ENCODE results near the gene ACKR2. TPM values are rescaled to one million over a fixed set of nuclear protein-coding genes. Genes with fewer than 3 reads are reported as not detected.

Gene ACKR2
- total RNA-seq, 1 donor from 2014 or later, result 0.43 TPM

DNA sequence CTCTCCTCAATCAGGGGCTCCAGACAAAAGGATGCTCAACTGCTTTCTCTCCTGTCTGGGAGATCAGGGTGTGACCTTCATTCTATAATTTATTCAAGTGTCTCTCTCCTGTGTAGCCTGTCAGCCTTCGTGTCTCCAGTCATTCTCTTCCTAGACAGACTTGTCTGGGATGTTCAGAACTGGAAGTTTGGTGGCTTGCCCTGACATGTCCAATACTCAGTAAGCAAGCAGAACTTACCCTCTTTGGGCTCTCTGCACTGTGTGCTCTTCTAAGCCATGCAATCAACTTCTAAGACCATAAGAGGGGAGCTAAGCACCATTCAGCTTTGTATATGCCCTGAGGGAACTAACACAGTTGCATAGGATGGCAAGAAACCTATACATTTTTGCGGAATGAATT is 14.1 kb downstream of the ACKR2 start:
- ATAC-seq (ENCODE audit: poor library complexity), result no peak
- DNase-seq, result no peak
- intact Hi-C loops (cut with DNase I), result no loop called here

- ATAC-seq (ENCODE audit: poor library complexity), result no peak
Observed at GRCh38 chr3:42826141-42826540, 16.9 kb downstream of the ACKR2 start.

GRCh38 chr3:42827023-42827422 is 17.8 kb downstream of the ACKR2 start:
- no peak for ATAC-seq (ENCODE audit: poor library complexity)
- DNase-seq, result no peak
- intact Hi-C loops (cut with DNase I), result no loop called here

More at GRCh38 chr3:42826141-42826540, 16.9 kb downstream of the ACKR2 start:
- no peak for DNase-seq
- intact Hi-C loops (cut with DNase I), result no loop called here

- intact Hi-C loops (cut with DNase I), result no loop called here
- DNase-seq (no peak), ATAC-seq (ENCODE audit: poor library complexity) (no peak)
Observed at GRCh38 chr3:42827654-42828053, 18.4 kb downstream of the ACKR2 start.

GRCh38 chr3:42829083-42829627 is 19.9 kb downstream of the ACKR2 start:
- no peak for ATAC-seq (ENCODE audit: poor library complexity)

GRCh38 chr3:42829628-42830436 is 20.6 kb downstream of the ACKR2 start:
- ATAC-seq (ENCODE audit: poor library complexity), result no peak
- DNase-seq, result no peak
- intact Hi-C loops (cut with DNase I), result loop anchor here (5.0 kb wide), 2 partner anchors 48 to 52 kb away; no protein-coding TSS in a partner anchor

More at GRCh38 chr3:42829083-42829627, 19.9 kb downstream of the ACKR2 start:
- no peak for DNase-seq
- intact Hi-C loops (cut with DNase I), result no loop called here

DNA sequence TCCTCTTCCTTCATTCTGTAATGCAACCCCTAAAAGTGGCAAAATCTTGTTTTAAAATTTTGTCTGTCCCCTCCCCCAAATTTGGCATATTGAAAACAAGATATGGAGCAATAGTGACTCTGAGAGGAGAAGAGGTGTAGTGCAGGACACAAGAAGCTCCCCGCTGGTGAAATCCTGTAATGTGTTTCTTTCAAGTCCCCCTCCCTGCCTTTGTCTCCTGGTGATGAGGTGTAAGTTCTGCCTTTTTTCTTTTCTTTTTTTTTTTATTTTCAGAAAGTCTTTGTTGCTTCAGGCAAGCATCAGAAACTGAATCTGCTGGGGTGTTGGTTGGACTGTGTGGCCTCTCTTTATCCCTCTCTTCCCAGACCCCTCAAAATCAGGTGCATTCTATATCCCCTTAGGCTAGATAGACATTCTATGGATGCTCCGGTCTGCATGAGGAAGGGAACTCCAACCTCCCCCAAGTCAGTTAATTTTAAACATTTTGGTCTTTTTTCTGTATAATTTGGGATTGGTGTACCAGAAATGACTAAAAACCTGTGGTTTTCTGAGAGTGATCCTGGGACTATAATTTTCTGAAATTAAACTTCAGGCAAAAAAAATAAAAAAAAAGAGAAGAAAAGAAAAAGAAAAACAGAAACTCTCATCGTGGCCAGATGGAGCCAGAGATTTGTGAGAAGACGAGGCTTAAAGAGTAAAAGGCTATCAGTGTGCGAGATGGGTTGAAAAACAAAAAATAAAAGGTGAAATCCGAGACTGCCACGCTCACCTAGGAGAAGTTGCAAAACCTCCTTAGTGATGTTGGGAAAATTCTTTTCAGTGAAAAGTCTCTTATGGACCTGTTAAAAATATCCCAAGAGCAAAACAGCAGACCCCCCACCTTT is 21.4 kb downstream of the ACKR2 start:
- intact Hi-C loops (cut with DNase I), result loop anchor here (5.0 kb wide), 2 partner anchors 48 to 52 kb away; no protein-coding TSS in a partner anchor
- ATAC-seq (ENCODE audit: poor library complexity) (peak; percentile 71), DNase-seq (no peak)

- ATAC-seq (ENCODE audit: poor library complexity) (peak; percentile 77), DNase-seq (peak; percentile 75)
- intact Hi-C loops (cut with DNase I), result loop anchor here (5.0 kb wide), 2 partner anchors 49 to 51 kb away; no protein-coding TSS in a partner anchor
Observed at GRCh38 chr3:42831321-42831713, 22.1 kb downstream of the ACKR2 start.

- intact Hi-C loops (cut with DNase I), result no loop called here
- no peak for ATAC-seq (ENCODE audit: poor library complexity)
- no peak for DNase-seq
Observed at GRCh38 chr3:42836150-42837123, 27.2 kb downstream of the ACKR2 start.

GRCh38 chr3:42838571-42838970 is 29.3 kb downstream of the ACKR2 start:
- DNase-seq (no peak), ATAC-seq (ENCODE audit: poor library complexity) (no peak)
- intact Hi-C loops (cut with DNase I), result no loop called here

GRCh38 chr3:42839616-42840015 is 30.4 kb downstream of the ACKR2 start:
- DNase-seq (no peak), ATAC-seq (ENCODE audit: poor library complexity) (peak; percentile 86)
- intact Hi-C loops (cut with DNase I), result no loop called here

DNA sequence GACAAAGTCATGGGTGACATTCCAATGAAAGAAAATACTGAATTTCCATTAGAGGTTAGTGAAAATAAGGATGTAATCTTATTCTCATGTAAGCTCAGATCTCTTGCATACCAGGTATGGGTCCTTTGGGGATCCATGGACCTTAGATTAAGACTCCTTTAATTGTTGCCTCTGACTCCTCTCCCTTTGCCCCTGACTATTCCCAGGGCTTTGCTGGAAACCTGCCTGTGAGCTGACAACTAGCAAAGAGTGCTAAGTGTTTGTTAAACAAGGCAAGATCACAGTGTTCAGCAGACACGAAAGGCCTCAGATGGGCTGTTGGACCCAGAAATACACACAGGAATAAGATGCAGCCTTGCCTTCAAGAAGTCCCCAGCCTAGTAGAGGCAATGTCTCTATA is 32.1 kb downstream of the ACKR2 start:
- intact Hi-C loops (cut with DNase I), result no loop called here
- DNase-seq (no peak), ATAC-seq (ENCODE audit: poor library complexity) (peak; percentile 50)

GRCh38 chr3:42843713-42844411 is 34.6 kb downstream of the ACKR2 start:
- DNase-seq (peak; percentile 48), ATAC-seq (ENCODE audit: poor library complexity) (peak; percentile 19)
- intact Hi-C loops (cut with DNase I), result no loop called here

GRCh38 chr3:42844412-42844713 is 35.1 kb downstream of the ACKR2 start:
- intact Hi-C loops (cut with DNase I), result no loop called here
- no peak for ATAC-seq (ENCODE audit: poor library complexity)
- no peak for DNase-seq

GRCh38 chr3:42844815-42845214 is 35.6 kb downstream of the ACKR2 start:
- intact Hi-C loops (cut with DNase I), result no loop called here
- DNase-seq, result no peak
- no peak for ATAC-seq (ENCODE audit: poor library complexity)

DNA sequence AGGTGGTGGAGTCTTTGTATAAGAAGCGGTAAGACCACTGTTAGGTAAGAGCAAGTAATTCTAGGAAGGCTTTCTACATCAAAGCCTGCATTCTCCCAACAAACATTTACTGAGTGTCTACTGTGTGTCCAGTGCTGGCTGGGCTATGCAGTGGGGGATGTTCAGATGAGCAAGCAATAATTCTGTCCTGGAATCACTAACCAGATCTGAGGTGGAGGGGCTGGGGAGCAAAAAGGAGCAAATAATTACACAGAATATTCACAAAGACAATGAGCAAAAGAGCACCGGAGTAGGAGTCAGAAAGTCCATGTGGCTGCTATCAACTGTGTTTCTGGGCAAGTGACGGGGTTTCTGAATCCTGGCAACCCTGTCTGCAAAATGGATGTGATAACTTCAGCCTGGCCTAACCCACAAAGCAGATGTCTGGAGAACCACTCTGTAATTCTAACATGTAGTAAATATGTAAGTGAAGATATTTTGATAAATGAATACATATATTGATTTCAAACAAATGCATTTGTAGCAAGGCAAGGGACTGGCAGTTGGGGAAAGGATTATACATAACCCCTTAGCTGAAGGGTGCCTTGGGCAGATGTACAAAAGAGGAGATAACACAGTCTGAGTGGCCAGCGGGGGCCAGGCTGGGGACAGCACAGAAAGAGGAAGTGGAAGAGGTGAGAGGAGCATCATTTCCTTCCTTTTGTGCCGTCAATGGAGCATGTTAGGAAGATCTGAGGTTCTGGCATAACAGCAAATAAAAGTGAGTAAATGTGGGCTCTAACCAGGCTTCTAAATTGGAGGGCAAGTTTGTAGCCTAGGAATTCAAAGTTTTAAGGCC is 37.7 kb downstream of the ACKR2 start:
- ATAC-seq (ENCODE audit: poor library complexity) (peak; percentile 34), DNase-seq (peak; percentile 64)
- intact Hi-C loops (cut with DNase I), result no loop called here

DNA sequence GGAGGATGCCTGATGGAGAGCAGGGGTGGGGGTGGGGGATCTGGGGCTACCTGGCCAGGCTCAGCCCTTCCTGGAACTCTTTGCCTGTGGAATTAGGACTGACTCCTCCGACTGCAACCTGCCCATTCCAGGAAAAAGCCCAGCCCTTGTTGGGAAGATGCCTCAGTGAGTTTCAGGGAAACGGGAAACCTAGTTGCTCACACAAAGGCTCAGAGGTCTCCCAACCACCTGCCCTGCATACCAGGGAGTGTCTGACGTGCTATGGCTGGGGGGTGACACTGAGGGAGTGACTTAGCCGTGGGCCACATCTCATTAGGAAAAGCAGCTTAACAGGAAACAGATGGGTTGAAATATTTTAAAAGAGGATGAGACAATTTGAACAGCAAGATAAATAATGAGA is 38.5 kb downstream of the ACKR2 start:
- DNase-seq (no peak), ATAC-seq (ENCODE audit: poor library complexity) (no peak)
- intact Hi-C loops (cut with DNase I), result no loop called here

Data from Right ventricle myocardium superior (tissue), 1 donor.